IMR-90 (cell line): ENCODE measurements around the gene PRKCH. TPM values are rescaled to one million over a fixed set of nuclear protein-coding genes. Genes with fewer than 3 reads are reported as not detected.

Experiments
- ATAC-seq: fragments of 200-7000 bp; cut with Tn5 transposase; 2 replicates; pipeline ENCODE4 v1.9.1; 2020; ENCODE audit warnings: low read depth, mild to moderate bottlenecking, moderate library complexity
- BruUV-seq: library from RNA; stranded (reverse); fragments of 400-500 nt; replicated peaks from 2 replicates; lab custom pipeline; 2021; lab: Mats Ljungman, UMichigan
- CTCF ChIA-PET: fragments of 300-600 bp; formaldehyde crosslinking; extraction: SDS; loops from one replicate; lab custom pipeline; 2021; ENCODE audit warnings: antibody characterized with exemption; lab: Yijun Ruan, JAX
- POLR2A ChIA-PET: fragments of 300-600 bp; sonication (Branson Sonifier 250); formaldehyde crosslinking; loops from one replicate; lab custom pipeline; 2022; ENCODE audit warnings: antibody characterized with exemption; ENCODE audit not compliant: unreplicated experiment; lab: Charles Lee
- DNase-seq: peaks from one replicate; pipeline ENCODE4 v3.0.0; 2013
- H2AFZ ChIP-seq: replicated peaks from 2 replicates; pipeline ENCODE3; 2013; ENCODE audit warnings: low read length, mild to moderate bottlenecking; ENCODE audit not compliant: poor library complexity
- H2AK5ac ChIP-seq: 2 replicates; pipeline ENCODE4 v1.6.1; 2013; ENCODE audit warnings: low read depth, low read length, inconsistent platforms
- H2AK9ac ChIP-seq: replicated peaks from 2 replicates; pipeline ENCODE3; 2013; ENCODE audit warnings: mild to moderate bottlenecking, low read depth, low read length, moderate library complexity; ENCODE audit not compliant: poor library complexity
- H2BK120ac ChIP-seq: 2 replicates; pipeline ENCODE4 v1.6.1; 2013; ENCODE audit warnings: low read depth, low read length, inconsistent platforms
- H2BK15ac ChIP-seq: 3 replicates; pipeline ENCODE4 v1.6.1; 2013; ENCODE audit warnings: low read depth, low read length, inconsistent platforms
- H2BK20ac ChIP-seq: 2 replicates; pipeline ENCODE4 v1.6.1; 2013; ENCODE audit warnings: low read depth, mild to moderate bottlenecking, inconsistent platforms, low read length, moderate library complexity
- H2BK5ac ChIP-seq: 2 replicates; pipeline ENCODE4 v1.6.1; 2013; ENCODE audit warnings: mild to moderate bottlenecking, low read depth, low read length, inconsistent platforms; ENCODE audit not compliant: poor library complexity, severe bottlenecking
- H3K14ac ChIP-seq: replicated peaks from 2 replicates; pipeline ENCODE4 v1.6.1; 2013; ENCODE audit warnings: low read depth, low read length, inconsistent platforms
- H3K18ac ChIP-seq: 2 replicates; pipeline ENCODE4 v1.6.1; 2013; ENCODE audit warnings: low read depth, low read length, control low read depth
- H3K23ac ChIP-seq: 2 replicates; pipeline ENCODE4 v1.6.1; 2013; ENCODE audit warnings: low read depth, low read length, inconsistent platforms
- H3K27ac ChIP-seq: 2 replicates; pipeline ENCODE4 v1.5.1; 2013; ENCODE audit warnings: mild to moderate bottlenecking, control low read depth, low read length; ENCODE audit not compliant: insufficient read depth
- H3K27me3 ChIP-seq: 2 replicates; pipeline ENCODE4 v1.6.1; 2013; ENCODE audit warnings: low read length; ENCODE audit not compliant: control insufficient read depth, insufficient read depth
- H3K36me3 ChIP-seq: 2 replicates; pipeline ENCODE4 v1.6.1; 2013; ENCODE audit warnings: low read length, mixed read lengths; ENCODE audit not compliant: control insufficient read depth, insufficient read depth
- H3K4ac ChIP-seq: 2 replicates; pipeline ENCODE4 v1.6.1; 2013; ENCODE audit warnings: low read depth, low read length, inconsistent platforms
- H3K4me1 ChIP-seq: 2 replicates; pipeline ENCODE4 v1.6.1; 2013; ENCODE audit warnings: low read length, mixed read lengths; ENCODE audit not compliant: control insufficient read depth, insufficient read depth
- H3K4me2 ChIP-seq: 2 replicates; pipeline ENCODE4 v1.6.1; 2013; ENCODE audit warnings: low read depth, mild to moderate bottlenecking, control low read depth, low read length, moderate library complexity
- H3K4me3 ChIP-seq: 2 replicates; pipeline ENCODE4 v1.5.1; 2013; ENCODE audit warnings: low read depth, mild to moderate bottlenecking, control low read depth, low read length, moderate library complexity; ENCODE audit not compliant: insufficient read depth
- H3K56ac ChIP-seq: 2 replicates; pipeline ENCODE4 v1.6.1; 2013; ENCODE audit warnings: low read length, inconsistent platforms; ENCODE audit not compliant: insufficient read depth; ENCODE audit errors: extremely low read depth
- H3K79me1 ChIP-seq, 2 experiments: 2 replicates each; pipeline ENCODE4 v1.6.1; 2013; ENCODE audit warnings: low read length in 2 of 2, inconsistent platforms in 1 of 2, low read depth in 1 of 2
- H3K9ac ChIP-seq: 2 replicates; pipeline ENCODE4 v1.6.1; 2013; ENCODE audit warnings: low read depth, low read length, control low read depth
- H3K9me1 ChIP-seq: 2 replicates; pipeline ENCODE4 v1.6.1; 2013; ENCODE audit warnings: low read length, inconsistent platforms; ENCODE audit not compliant: insufficient read depth
- H3K9me3 ChIP-seq: 2 replicates; pipeline ENCODE4 v1.6.1; 2013; ENCODE audit warnings: low read length; ENCODE audit not compliant: control insufficient read depth, insufficient read depth
- H4K20me1 ChIP-seq: 2 replicates; pipeline ENCODE4 v1.6.1; 2013; ENCODE audit warnings: low read length, inconsistent platforms; ENCODE audit not compliant: insufficient read depth
- H4K5ac ChIP-seq: 2 replicates; pipeline ENCODE4 v1.6.1; 2013; ENCODE audit warnings: mild to moderate bottlenecking, low read depth, low read length, control low read depth
- H4K8ac ChIP-seq, 2 experiments: 2 replicates each; pipeline ENCODE4 v1.6.1; 2013; ENCODE audit warnings: low read depth in 2 of 2, low read length in 2 of 2, control low read depth in 1 of 2, inconsistent platforms in 1 of 2
- H4K91ac ChIP-seq: 2 replicates; pipeline ENCODE4 v1.6.1; 2013; ENCODE audit warnings: low read depth, low read length, inconsistent platforms; ENCODE audit not compliant: insufficient read depth
- CHD1 ChIP-seq: IDR thresholded peaks from 2 replicates; pipeline ENCODE4 v1.6.1; 2012; ENCODE audit warnings: low read depth, low read length, improper control_type of control experiment
- ELK1 ChIP-seq: fragments of 150-350 bp; IDR thresholded peaks from 2 replicates; pipeline ENCODE4 v1.6.1; 2016; ENCODE audit warnings: low read depth, mild to moderate bottlenecking, low read length, moderate library complexity, borderline replicate concordance
- FOS ChIP-seq: fragments of 150-350 bp; IDR thresholded peaks from 2 replicates; pipeline ENCODE4 v1.6.1; 2016; ENCODE audit warnings: low read depth, low read length
- MAFK ChIP-seq: IDR thresholded peaks from 2 replicates; pipeline ENCODE4 v1.6.1; 2012; ENCODE audit warnings: low read depth, low read length, improper control_type of control experiment
- MXI1 ChIP-seq: IDR thresholded peaks from 2 replicates; pipeline ENCODE4 v1.6.1; 2012; ENCODE audit warnings: low read depth, mild to moderate bottlenecking, low read length, moderate library complexity, borderline replicate concordance
- NFE2L2 ChIP-seq: fragments of 150-350 bp; IDR thresholded peaks from 2 replicates; pipeline ENCODE4 v1.6.1; 2016; ENCODE audit warnings: low read depth, mild to moderate bottlenecking, low read length
- POLR2A ChIP-seq: IDR thresholded peaks from 2 replicates; pipeline ENCODE4 v1.6.1; 2012; ENCODE audit warnings: mild to moderate bottlenecking, low read depth, low read length
- RAD21 ChIP-seq: IDR thresholded peaks from 2 replicates; pipeline ENCODE4 v1.6.1; 2012; ENCODE audit warnings: low read length, improper control_type of control experiment
- WGBS, 2 experiments: methylation state at CpG; one replicate each; pipeline versions ENCODE4 v1.1.5 to v1.1.7; 2013; ENCODE audit warnings: missing lambda C conversion rate in 2 of 2; ENCODE audit not compliant: insufficient read length in 1 of 2; ENCODE audit errors: extremely low coverage in 2 of 2; 5-methylcytosine and 5-hydroxymethylcytosine counted together
- dilution Hi-C: fragments of 300-500 bp; cut with HindIII; formaldehyde crosslinking; loops from one replicate; pipeline ENCODE4 v1.14.3; 2018; ENCODE audit warnings: low sequenced_read_pairs; ENCODE audit not compliant: unreplicated experiment
- in situ Hi-C: fragments of 300-500 bp; cut with MboI; formaldehyde crosslinking; loops from 3 replicates; pipeline ENCODE4 v1.14.3; 2019; ENCODE audit warnings: low sequenced_read_pairs, inconsistent platforms, mixed read lengths
- intact Hi-C: fragments of 100-400 bp; cut with micrococcal nuclease; formaldehyde crosslinking; loops from 2 replicates; pipeline ENCODE4 v1.10.0; 2022
- polyA plus RNA-seq, 3 experiments: library from polyadenylated mRNA; depleted of rRNA; stranded (reverse); fragments of >200 nt; gene quantifications; 2 replicates each; pipeline ENCODE4 v1.2.3, GENCODE V29; 2012; ENCODE audit warnings: low replicate concordance in 1 of 3
- total RNA-seq: library from RNA; depleted of rRNA; stranded (reverse); fragments of >200 nt; gene quantifications from 2 replicates; pipeline ENCODE4 v1.2.3, GENCODE V29; 2012
- TF ChIP-seq, protein P1 (sequence below): fragments of 150-350 bp; IDR thresholded peaks from 2 replicates; pipeline ENCODE4 v1.6.1; 2017; ENCODE audit warnings: mild to moderate bottlenecking, antibody characterized with exemption, low read length, low read depth

PRKCH gene
- total and polyA plus RNA-seq, 2 of the 4 experiments (the other 2 are of a cell fraction), result 1.6 to 2.3 TPM

GRCh38 chr14:61482348-61483206, 161.2 kb downstream of the PRKCH start:
- no peak overlapping the region for H3K9ac ChIP-seq
- no peaks in the 10 kb centered on the region for H3K36me3 ChIP-seq
- intact Hi-C loops, result no loop called here
- peaks cover 23% of the 10 kb centered on the region for H3K4me1 ChIP-seq
- no peak overlapping the region for H3K4me2 ChIP-seq
- no peaks in the 10 kb centered on the region for H3K27me3 ChIP-seq
- no peaks in the 10 kb centered on the region for H4K20me1 ChIP-seq
- H3K18ac ChIP-seq, result no peak overlapping the region
- ATAC-seq (no peak), DNase-seq (no peak)
- no peak overlapping the region; the same call in 1 of the 2 replicates for H3K4ac ChIP-seq
- H3K27ac ChIP-seq, result no peak overlapping the region
- in situ Hi-C loops, result no loop called here
- H2AK5ac ChIP-seq, result peak overlapping the region; percentile 77
- no peak overlapping the region for H2AK9ac ChIP-seq
- H3K79me1 ChIP-seq, result peaks cover 0 to 19% of the 10 kb centered on the region in 2 experiments; a peak in 3 of 4 replicates
- peaks cover 22% of the 10 kb centered on the region for H3K9me1 ChIP-seq
- TF ChIP-seq CHD1 (no peak), FOS (no peak), NFE2L2 (no peak), ELK1 (no peak), RAD21 (no peak), MXI1 (no peak), POLR2A (no peak), MAFK (no peak)
- TF ChIP-seq, protein P1, sequence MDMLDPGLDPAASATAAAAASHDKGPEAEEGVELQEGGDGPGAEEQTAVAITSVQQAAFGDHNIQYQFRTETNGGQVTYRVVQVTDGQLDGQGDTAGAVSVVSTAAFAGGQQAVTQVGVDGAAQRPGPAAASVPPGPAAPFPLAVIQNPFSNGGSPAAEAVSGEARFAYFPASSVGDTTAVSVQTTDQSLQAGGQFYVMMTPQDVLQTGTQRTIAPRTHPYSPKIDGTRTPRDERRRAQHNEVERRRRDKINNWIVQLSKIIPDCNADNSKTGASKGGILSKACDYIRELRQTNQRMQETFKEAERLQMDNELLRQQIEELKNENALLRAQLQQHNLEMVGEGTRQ, result no peak
- no peak overlapping the region for H4K5ac ChIP-seq
- no peak overlapping the region for H3K4me3 ChIP-seq
- no TSS peak for BruUV-seq
- no peak overlapping the region; the same call in 1 of the 2 replicates for H4K91ac ChIP-seq
- CTCF ChIA-PET, result no interaction called here
- 0 out of 2 replicates have a peak overlapping the region, but pooled peaks have one; percentile 25 for H3K23ac ChIP-seq
- peak overlapping the region; percentile 68; the same call in 2 of the 3 replicates for H2BK15ac ChIP-seq
- peak overlapping the region; percentile 20; the same call in 1 of the 2 replicates for H2BK20ac ChIP-seq
- H2BK5ac ChIP-seq, result no peak overlapping the region
- peak overlapping the region; percentile 10 for H2AFZ ChIP-seq
- WGBS, 2 experiments, result 73% methylated on average over 6 of the region's 8 CpGs; no CpG with 5 or more reads in 1 of the 2 experiments
- POLR2A ChIA-PET, result no interaction called here
- no peak overlapping the region; a peak in 1 of 4 replicates for H4K8ac ChIP-seq
- no peak overlapping the region for H3K56ac ChIP-seq
- no peaks in the 10 kb centered on the region for H3K9me3 ChIP-seq
- H3K14ac ChIP-seq, result peak overlapping the region; percentile 48; the same call in 1 of the 2 replicates
- dilution Hi-C loops, result no loop called here
- 0 out of 2 replicates have a peak overlapping the region, but pooled peaks have one; percentile 6 for H2BK120ac ChIP-seq
